Body of pancreas (tissue), 4 donors: ENCODE results near the gene TENT4B. TPM values are rescaled to one million over a fixed set of nuclear protein-coding genes. Genes with fewer than 3 reads are reported as not detected.
"Not testable (repeated sequence)": the region's sequence is repeated elsewhere in the genome, so short reads cannot be mapped to it uniquely, and the experiment has no call there.

Experiments used
- ATAC-seq: fragments of 150-250 bp; one replicate; pipeline ENCODE4 v1.9.1; 2016
- DNase-seq, 4 donors: peaks; one replicate each; pipeline ENCODE4 v3.0.0-alpha.2; 2019
- H3K27ac ChIP-seq, 4 donors: fragments of 200-600 bp; sonication (generic); 1 replicate in 3 of 4; 2 replicates in 1 of 4; pipeline versions ENCODE4 v1.5.1 to v1.6.1; 2016 to 2019; ENCODE audit warnings: mild to moderate bottlenecking in 1 of 4, mixed read lengths in 1 of 4, moderate library complexity in 1 of 4
- H3K27me3 ChIP-seq, 2 donors: fragments of 200-600 bp; sonication (generic); one replicate each; pipeline ENCODE4 v1.6.0; 2016; ENCODE audit warnings: mild to moderate bottlenecking in 1 of 2
- H3K36me3 ChIP-seq, 2 donors: fragments of 200-600 bp; sonication (generic); replicated peaks in 1 of 2; 2 replicates each; pipeline ENCODE4 v1.5.1; 2016; ENCODE audit warnings: low read depth in 2 of 2; ENCODE audit not compliant: insufficient read depth in 1 of 2
- H3K4me1 ChIP-seq: fragments of 200-600 bp; sonication (generic); one replicate; pipeline ENCODE4 v1.6.0; 2016
- H3K4me3 ChIP-seq, 2 donors: fragments of 200-600 bp; sonication (generic); 1 replicate in 1 of 2; 2 replicates in 1 of 2; pipeline ENCODE4 v1.5.1; 2016 to 2019
- H3K9me3 ChIP-seq, 3 donors: fragments of 200-600 bp; sonication (generic); 1 replicate in 2 of 3; 2 replicates in 1 of 3; pipeline ENCODE4 v1.5.1; 2016
- CTCF ChIP-seq, 7 experiments: fragments of 450-650 bp in 4 of 7; fragments of 200-600 bp in 3 of 7; sonication (generic) in 3 of 7; IDR thresholded peaks; one replicate each; pipeline ENCODE4 v1.5.1; 2016 to 2019; ENCODE audit warnings: antibody characterized with exemption in 7 of 7
- POLR2A ChIP-seq, 3 donors: fragments of 450-650 bp; IDR thresholded peaks; one replicate each; pipeline ENCODE4 v1.6.1; 2016; ENCODE audit warnings: antibody characterized with exemption in 3 of 3, mild to moderate bottlenecking in 2 of 3
- WGBS, 2 donors: methylation state at CpG; one replicate each; pipeline ENCODE4 v1.1.5; 2017; 5-methylcytosine and 5-hydroxymethylcytosine counted together
- intact Hi-C: fragments of 100-400 bp; cut with DNase I; formaldehyde crosslinking; loops from one replicate; pipeline ENCODE4 v1.15.1; 2023
- total RNA-seq, 2 donors: library from RNA; depleted of rRNA; stranded (reverse); fragments of >200 nt; gene quantifications; one replicate each; pipeline ENCODE4 v1.1.0, GENCODE V29; 2016

TENT4B gene
- total RNA-seq, 2 donors from 2014 or later = 2.0 to 7.0 TPM

GRCh38 chr16:50238868-50239301 lies 85.8 kb downstream of the TENT4B start:
- TF ChIP-seq CTCF (IDR thresholded peaks at IDR 0.05) (no peak), POLR2A (IDR thresholded peaks at IDR 0.05) (no peak)
- no peak overlapping the region for H3K27ac ChIP-seq
- ATAC-seq (no peak), DNase-seq (no peak)
- H3K27me3 ChIP-seq = no peaks in the 10 kb centered on the region
- intact Hi-C loops = no loop called here
- H3K4me3 ChIP-seq = no peak overlapping the region
- no peaks in the 10 kb centered on the region for H3K36me3 ChIP-seq
- H3K4me1 ChIP-seq = no peaks in the 10 kb centered on the region
- H3K9me3 ChIP-seq = no peaks in the 10 kb centered on the region
- 64 to 65% methylated on average over 5 of the region's 5 CpGs for WGBS, 2 donors

GRCh38 chr16:50243024-50243423 lies 89.9 kb downstream of the TENT4B start:
- not testable (repeated sequence) for ATAC-seq, H3K4me3 ChIP-seq, H3K36me3 ChIP-seq, H3K27me3 ChIP-seq, DNase-seq, H3K9me3 ChIP-seq, H3K27ac ChIP-seq
- intact Hi-C loops = loop anchor here (10.0 kb wide), 2 partner anchors 112 to 422 kb away; no protein-coding TSS in a partner anchor
- WGBS, 2 donors = 77 to 81% methylated on average over 6 of the region's 6 CpGs
- peaks cover 16% of the 10 kb centered on the region for H3K4me1 ChIP-seq

GRCh38 chr16:50244140-50244503 lies 91.0 kb downstream of the TENT4B start:
- DNase-seq (no peak), ATAC-seq (no peak)
- WGBS, 2 donors = 84 to 88% methylated on average over 9 of the region's 9 CpGs
- intact Hi-C loops = loop anchor here (10.0 kb wide), 2 partner anchors 111 to 421 kb away; no protein-coding TSS in a partner anchor
- Histone ChIP-seq H3K4me3 (no peak overlapping the region), H3K27me3 (no peaks in the 10 kb centered on the region), H3K4me1 (peaks cover 16% of the 10 kb centered on the region), H3K9me3 (no peaks in the 10 kb centered on the region), H3K27ac (no peak overlapping the region), H3K36me3 (no peaks in the 10 kb centered on the region)
- no peak for TF ChIP-seq POLR2A (IDR thresholded peaks at IDR 0.05)
- TF ChIP-seq CTCF (IDR thresholded peaks at IDR 0.05) = no peak

- TF ChIP-seq POLR2A (IDR thresholded peaks at IDR 0.05) (no peak), CTCF (IDR thresholded peaks at IDR 0.05) (no peak)
- WGBS, 2 donors = 43 to 62% methylated on average over 5 to 32 of the region's 33 CpGs
- Histone ChIP-seq H3K4me3 (no peak overlapping the region), H3K27ac (no peak overlapping the region), H3K27me3 (no peaks in the 10 kb centered on the region), H3K4me1 (peaks cover 16% of the 10 kb centered on the region), H3K9me3 (no peaks in the 10 kb centered on the region), H3K36me3 (no peaks in the 10 kb centered on the region)
- DNase-seq = no peak
- no peak for ATAC-seq
- intact Hi-C loops = loop anchor here (10.0 kb wide), 2 partner anchors 110 to 420 kb away; no protein-coding TSS in a partner anchor
Observed at GRCh38 chr16:50244504-50245416, 91.7 kb downstream of the TENT4B start.

GRCh38 chr16:50245417-50246298 lies 92.6 kb downstream of the TENT4B start:
- peaks cover 16% of the 10 kb centered on the region for H3K4me1 ChIP-seq
- ATAC-seq (peak; percentile 72), DNase-seq (peak; percentile 43 to 66 (median 50))
- H3K36me3 ChIP-seq = no peaks in the 10 kb centered on the region
- WGBS, 2 donors = 2% methylated on average over 11 to 28 of the region's 74 CpGs
- H3K27me3 ChIP-seq = no peaks in the 10 kb centered on the region
- no peak overlapping the region for H3K27ac ChIP-seq
- H3K9me3 ChIP-seq = no peaks in the 10 kb centered on the region
- peak overlapping the region in 1 of 2 donors; percentile 25 for H3K4me3 ChIP-seq
- intact Hi-C loops = loop anchor here (10.0 kb wide), 2 partner anchors 109 to 419 kb away; no protein-coding TSS in a partner anchor
- TF ChIP-seq POLR2A (IDR thresholded peaks at IDR 0.05) (no peak), CTCF (IDR thresholded peaks at IDR 0.05) (peak in 3 of 7 experiments; percentile 30 to 44 (median 32))
